ENCODE measurements around the gene PLSCR1.

GRCh38 chr3:146550070-146550615 is 5.7 kb upstream of the PLSCR1 start:
- no peak for TF ChIP-seq POLR2A (IDR thresholded peaks at IDR 0.05; ENCODE audit: low read depth)
- no peak for TF ChIP-seq POLR2AphosphoS5 (IDR thresholded peaks at IDR 0.05)
